ENCODE results near the gene PSAPL1.

PSAPL1 gene

GRCh38 chr4:7384003-7384928 is 50.5 kb downstream of the PSAPL1 start:
- no peak overlapping the region for H3K9ac ChIP-seq (ENCODE audit: low read depth, low read length)
- ATAC-seq (ENCODE audit: insufficient read depth, low read depth): no peak
- no peaks in the 10 kb centered on the region for H3K79me2 ChIP-seq (ENCODE audit: insufficient read depth, low read length)
- no peak for TF ChIP-seq CTCF (IDR thresholded peaks at IDR 0.05; ENCODE audit: borderline replicate concordance, extremely low read depth, low read length, poor library complexity, severe bottlenecking)
- no peak for TF ChIP-seq EZH2 (IDR thresholded peaks at IDR 0.05; ENCODE audit: borderline replicate concordance, low read depth, low read length, severe bottlenecking)
- H3K9me3 ChIP-seq (ENCODE audit: insufficient read depth, low read length, severe bottlenecking): peaks cover 5% of the 10 kb centered on the region
- no peak overlapping the region for H3K27ac ChIP-seq (ENCODE audit: low read length)
- H4K20me1 ChIP-seq (ENCODE audit: insufficient read depth, low read length): no peaks in the 10 kb centered on the region; the same call in 1 of the 2 replicates
- H3K4me2 ChIP-seq (ENCODE audit: insufficient read depth, low read length): no peak overlapping the region
- no peaks in the 10 kb centered on the region for H3K4me1 ChIP-seq (ENCODE audit: insufficient read depth, low read length)
- DNase-seq: no peak
- H3K27me3 ChIP-seq (ENCODE audit: insufficient read depth, low read length, poor library complexity): no peaks in the 10 kb centered on the region
- no peak overlapping the region for H2AFZ ChIP-seq (ENCODE audit: low read depth, low read length)
- no peaks in the 10 kb centered on the region for H3K36me3 ChIP-seq (ENCODE audit: insufficient read depth, low read length)
- H3K4me3 ChIP-seq (ENCODE audit: low read depth in 1 of 2, low read length in 2 of 2): no peak overlapping the region

- ATAC-seq (ENCODE audit: insufficient read depth, low read depth): no peak
- H3K4me1 ChIP-seq (ENCODE audit: insufficient read depth, low read length): no peaks in the 10 kb centered on the region
- H3K27ac ChIP-seq (ENCODE audit: low read length): no peak overlapping the region
- no peak overlapping the region for H3K9ac ChIP-seq (ENCODE audit: low read depth, low read length)
- no peak overlapping the region for H3K4me2 ChIP-seq (ENCODE audit: insufficient read depth, low read length)
- no peak for DNase-seq
- H2AFZ ChIP-seq (ENCODE audit: low read depth, low read length): no peak overlapping the region
- H3K9me3 ChIP-seq (ENCODE audit: insufficient read depth, low read length, severe bottlenecking): peaks cover 5% of the 10 kb centered on the region
- H3K27me3 ChIP-seq (ENCODE audit: insufficient read depth, low read length, poor library complexity): peaks cover 3% of the 10 kb centered on the region
- no peaks in the 10 kb centered on the region for H3K79me2 ChIP-seq (ENCODE audit: insufficient read depth, low read length)
- H3K4me3 ChIP-seq (ENCODE audit: low read depth in 1 of 2, low read length in 2 of 2): no peak overlapping the region
- no peaks in the 10 kb centered on the region; the same call in 1 of the 2 replicates for H4K20me1 ChIP-seq (ENCODE audit: insufficient read depth, low read length)
- no peak for TF ChIP-seq EZH2 (IDR thresholded peaks at IDR 0.05; ENCODE audit: borderline replicate concordance, low read depth, low read length, severe bottlenecking)
- no peak for TF ChIP-seq CTCF (IDR thresholded peaks at IDR 0.05; ENCODE audit: borderline replicate concordance, extremely low read depth, low read length, poor library complexity, severe bottlenecking)
- no peaks in the 10 kb centered on the region for H3K36me3 ChIP-seq (ENCODE audit: insufficient read depth, low read length)
Measured at GRCh38 chr4:7383266-7383665, 51.5 kb downstream of the PSAPL1 start.

GRCh38 chr4:7382634-7383014 is 52.1 kb downstream of the PSAPL1 start:
- no peak overlapping the region for H3K9ac ChIP-seq (ENCODE audit: low read depth, low read length)
- H3K4me1 ChIP-seq (ENCODE audit: insufficient read depth, low read length): no peaks in the 10 kb centered on the region
- no peak overlapping the region for H2AFZ ChIP-seq (ENCODE audit: low read depth, low read length)
- H3K27ac ChIP-seq (ENCODE audit: low read length): no peak overlapping the region
- H3K27me3 ChIP-seq (ENCODE audit: insufficient read depth, low read length, poor library complexity): peaks cover 3% of the 10 kb centered on the region
- no peaks in the 10 kb centered on the region; the same call in 1 of the 2 replicates for H4K20me1 ChIP-seq (ENCODE audit: insufficient read depth, low read length)
- DNase-seq: no peak
- no peak overlapping the region for H3K4me2 ChIP-seq (ENCODE audit: insufficient read depth, low read length)
- no peaks in the 10 kb centered on the region for H3K36me3 ChIP-seq (ENCODE audit: insufficient read depth, low read length)
- H3K4me3 ChIP-seq (ENCODE audit: low read depth in 1 of 2, low read length in 2 of 2): no peak overlapping the region
- H3K79me2 ChIP-seq (ENCODE audit: insufficient read depth, low read length): no peaks in the 10 kb centered on the region
- H3K9me3 ChIP-seq (ENCODE audit: insufficient read depth, low read length, severe bottlenecking): peaks cover 2% of the 10 kb centered on the region
- ATAC-seq (ENCODE audit: insufficient read depth, low read depth): no peak
- TF ChIP-seq CTCF (IDR thresholded peaks at IDR 0.05; ENCODE audit: borderline replicate concordance, extremely low read depth, low read length, poor library complexity, severe bottlenecking) (no peak), EZH2 (IDR thresholded peaks at IDR 0.05; ENCODE audit: borderline replicate concordance, low read depth, low read length, severe bottlenecking) (no peak)
